Caco-2 (cell line): ENCODE measurements around the gene KRTAP6-1. TPM values are rescaled to one million over a fixed set of nuclear protein-coding genes. Genes with fewer than 3 reads are reported as not detected.

Experiments
- Bru-seq: library from RNA; stranded (reverse); fragments of 400-500 nt; gene quantifications from one replicate; lab custom pipeline; 2021; lab: Mats Ljungman, UMichigan
- BruChase-seq, 2 experiments: library from RNA; stranded (reverse); fragments of 400-500 nt; gene quantifications; one replicate each; lab custom pipeline; 2021; lab: Mats Ljungman, UMichigan
- BruUV-seq: library from RNA; stranded (reverse); fragments of 400-500 nt; replicated peaks from 2 replicates; lab custom pipeline; 2021; lab: Mats Ljungman, UMichigan
- CTCF ChIA-PET: fragments of 300-600 bp; sonication (Branson Sonifier 250); formaldehyde crosslinking; loops from one replicate; lab custom pipeline; 2022; ENCODE audit warnings: antibody characterized with exemption; lab: Charles Lee
- POLR2A ChIA-PET: fragments of 300-600 bp; sonication (Branson Sonifier 250); formaldehyde crosslinking; loops from one replicate; lab custom pipeline; 2022; ENCODE audit warnings: antibody characterized with exemption; lab: Charles Lee
- DNase-seq, 2 experiments: peaks; one replicate each; pipeline versions ENCODE4 v3.0.0 to v3.0.0-alpha.2; 2020 to 2022
- H3K27me3 ChIP-seq: replicated peaks from 2 replicates; pipeline ENCODE4 v1.6.0; 2011; ENCODE audit warnings: low read length; ENCODE audit not compliant: control insufficient read depth, insufficient read depth
- H3K36me3 ChIP-seq: 2 replicates; pipeline ENCODE4 v1.5.1; 2011; ENCODE audit warnings: low read length; ENCODE audit not compliant: control insufficient read depth, insufficient read depth
- H3K4me1 ChIP-seq: fragments of 250-450 bp; sonication (Bioruptor Pico); 2 replicates; pipeline ENCODE4 v1.5.1; 2020; ENCODE audit warnings: mild to moderate bottlenecking
- H3K4me3 ChIP-seq: 2 replicates; pipeline ENCODE4 v1.5.1; 2011; ENCODE audit warnings: low read depth, mild to moderate bottlenecking, control low read depth, low read length
- H3K9me3 ChIP-seq: fragments of 250-450 bp; sonication (Bioruptor Pico); 2 replicates; pipeline ENCODE4 v1.5.1; 2020; ENCODE audit warnings: mild to moderate bottlenecking, moderate library complexity
- H3K27ac Mint-ChIP-seq: one replicate; pipeline ENCODE4 v1.8.0; 2022; ENCODE audit warnings: mixed read lengths; ENCODE audit not compliant: unreplicated experiment
- H3K27me3 Mint-ChIP-seq: one replicate; pipeline ENCODE4 v1.8.0; 2022; ENCODE audit warnings: mixed read lengths; ENCODE audit not compliant: insufficient read depth, unreplicated experiment
- H3K36me3 Mint-ChIP-seq: one replicate; pipeline ENCODE4 v1.8.0; 2022; ENCODE audit warnings: mild to moderate bottlenecking, mixed read lengths; ENCODE audit not compliant: insufficient read depth, unreplicated experiment
- H3K4me1 Mint-ChIP-seq: one replicate; pipeline ENCODE4 v1.8.0; 2022; ENCODE audit warnings: low read depth, mixed read lengths; ENCODE audit not compliant: unreplicated experiment
- H3K4me3 Mint-ChIP-seq: one replicate; pipeline ENCODE4 v1.8.0; 2022; ENCODE audit warnings: mild to moderate bottlenecking, moderate library complexity, mixed read lengths; ENCODE audit not compliant: unreplicated experiment
- H3K9me3 Mint-ChIP-seq: one replicate; pipeline ENCODE4 v1.8.0; 2022; ENCODE audit warnings: mixed read lengths; ENCODE audit not compliant: unreplicated experiment
- intact Hi-C: fragments of 100-400 bp; cut with micrococcal nuclease; formaldehyde crosslinking; loops from one replicate; pipeline ENCODE4 v1.10.0; 2022; ENCODE audit not compliant: unreplicated experiment
- long read RNA-seq: library from polyadenylated mRNA; stranded (forward); transcript quantifications from one replicate; pipeline ENCODE4 v2.0.0, GENCODE V29; 2022
- total RNA-seq: library from RNA; stranded (reverse); gene quantifications from 2 replicates; pipeline ENCODE4 v1.2.3, GENCODE V29; 2022
- TF ChIP-seq, protein P1 (sequence below), 2 experiments: fragments of 200-600 bp in 1 of 2; IDR thresholded peaks; 1 replicate in 1 of 2; 2 replicates in 1 of 2; pipeline versions ENCODE4 v1.5.1 to v1.8.0; 2011 to 2022; ENCODE audit warnings: antibody characterized with exemption in 1 of 2, control low read depth in 1 of 2, inconsistent platforms in 1 of 2, low read depth in 1 of 2, low read length in 1 of 2, mild to moderate bottlenecking in 1 of 2, moderate library complexity in 1 of 2; ENCODE audit not compliant: insufficient read depth in 1 of 2, severe bottlenecking in 1 of 2, unreplicated experiment in 1 of 2

Gene KRTAP6-1, protein sequence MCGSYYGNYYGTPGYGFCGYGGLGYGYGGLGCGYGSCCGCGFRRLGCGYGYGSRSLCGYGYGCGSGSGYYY
- total RNA-seq (not detected in 2 replicates), Bru-seq, nascent RNA (not detected), BruChase-seq, experiment 1, labeled RNA remaining after a 2-hour chase (not detected), BruChase-seq, experiment 2, labeled RNA remaining after a 6-hour chase (not detected)
- long read RNA-seq, result 0 reads

DNA sequence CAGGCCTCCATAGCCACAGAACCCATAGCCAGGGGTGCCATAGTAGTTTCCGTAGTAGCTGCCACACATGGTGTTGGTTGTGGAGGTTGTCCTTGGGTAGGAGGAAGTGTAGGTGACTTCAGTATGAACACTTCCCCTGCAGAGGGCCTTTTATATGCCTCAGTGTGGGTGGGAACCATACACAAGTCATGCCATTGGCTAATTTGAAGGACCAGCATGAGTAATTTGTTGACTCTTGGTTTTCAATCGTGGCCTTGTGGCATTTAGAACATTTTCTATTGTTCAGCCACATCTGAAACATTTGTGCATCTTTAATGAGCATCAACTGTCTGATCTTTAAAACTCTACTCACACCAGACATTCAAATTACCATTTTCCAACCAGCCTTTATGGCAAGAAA, at the start of gene KRTAP6-1:
Gene KRTAP6-1, minus strand, starts transcription at position 95 of the 400 bp plus-strand sequence. Its CDS starts 26 bp downstream, at position 69.
- intact Hi-C loops, result no loop called here
- Histone ChIP-seq H3K27me3 (no peaks in the 10 kb centered on the region), H3K4me3 (no peak within 1 kb of the TSS), H3K36me3 (no peaks in the 10 kb centered on the region), H3K4me1 (no peaks in the 10 kb centered on the region), H3K9me3 (no peaks in the 10 kb centered on the region)
- no peak within 1 kb of the TSS for H3K27ac Mint-ChIP-seq
- CTCF ChIA-PET, result no interaction called here
- no peak within 1 kb of the TSS for H3K4me3 Mint-ChIP-seq
- TF ChIP-seq, protein P1, sequence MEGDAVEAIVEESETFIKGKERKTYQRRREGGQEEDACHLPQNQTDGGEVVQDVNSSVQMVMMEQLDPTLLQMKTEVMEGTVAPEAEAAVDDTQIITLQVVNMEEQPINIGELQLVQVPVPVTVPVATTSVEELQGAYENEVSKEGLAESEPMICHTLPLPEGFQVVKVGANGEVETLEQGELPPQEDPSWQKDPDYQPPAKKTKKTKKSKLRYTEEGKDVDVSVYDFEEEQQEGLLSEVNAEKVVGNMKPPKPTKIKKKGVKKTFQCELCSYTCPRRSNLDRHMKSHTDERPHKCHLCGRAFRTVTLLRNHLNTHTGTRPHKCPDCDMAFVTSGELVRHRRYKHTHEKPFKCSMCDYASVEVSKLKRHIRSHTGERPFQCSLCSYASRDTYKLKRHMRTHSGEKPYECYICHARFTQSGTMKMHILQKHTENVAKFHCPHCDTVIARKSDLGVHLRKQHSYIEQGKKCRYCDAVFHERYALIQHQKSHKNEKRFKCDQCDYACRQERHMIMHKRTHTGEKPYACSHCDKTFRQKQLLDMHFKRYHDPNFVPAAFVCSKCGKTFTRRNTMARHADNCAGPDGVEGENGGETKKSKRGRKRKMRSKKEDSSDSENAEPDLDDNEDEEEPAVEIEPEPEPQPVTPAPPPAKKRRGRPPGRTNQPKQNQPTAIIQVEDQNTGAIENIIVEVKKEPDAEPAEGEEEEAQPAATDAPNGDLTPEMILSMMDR (IDR thresholded peaks at IDR 0.05; ENCODE audit: insufficient read depth in 1 of 2, low read depth in 1 of 2, low read length in 1 of 2, severe bottlenecking in 1 of 2, unreplicated experiment in 1 of 2), result no peak
- H3K4me1 Mint-ChIP-seq, result no peaks in the 10 kb centered on the region
- BruUV-seq, result no TSS peak
- POLR2A ChIA-PET, result no interaction called here
- no peaks in the 10 kb centered on the region for H3K27me3 Mint-ChIP-seq
- DNase-seq, result no peak
- peaks cover 8% of the 10 kb centered on the region for H3K9me3 Mint-ChIP-seq
- no peaks in the 10 kb centered on the region for H3K36me3 Mint-ChIP-seq

- CTCF ChIA-PET, result no interaction called here
- DNase-seq, result no peak
- no peaks in the 10 kb centered on the region for H3K9me3 ChIP-seq
- H3K9me3 Mint-ChIP-seq, result no peaks in the 10 kb centered on the region
- H3K4me1 Mint-ChIP-seq, result no peaks in the 10 kb centered on the region
- H3K36me3 Mint-ChIP-seq, result no peaks in the 10 kb centered on the region
- no peak overlapping the region for H3K27ac Mint-ChIP-seq
- POLR2A ChIA-PET, result no interaction called here
- BruUV-seq, result no TSS peak
- H3K27me3 ChIP-seq, result no peaks in the 10 kb centered on the region
- intact Hi-C loops, result no loop called here
- no peaks in the 10 kb centered on the region for H3K4me1 ChIP-seq
- no peak overlapping the region for H3K4me3 Mint-ChIP-seq
- peaks cover 13% of the 10 kb centered on the region for H3K27me3 Mint-ChIP-seq
- TF ChIP-seq, protein P1 (IDR thresholded peaks at IDR 0.05; ENCODE audit: insufficient read depth in 1 of 2, low read depth in 1 of 2, low read length in 1 of 2, severe bottlenecking in 1 of 2, unreplicated experiment in 1 of 2), result no peak
- no peaks in the 10 kb centered on the region for H3K36me3 ChIP-seq
- H3K4me3 ChIP-seq, result no peak overlapping the region
These were observed 39.2 kb upstream of the KRTAP6-1 start for GRCh38 chr21:30652891-30653290.

DNA sequence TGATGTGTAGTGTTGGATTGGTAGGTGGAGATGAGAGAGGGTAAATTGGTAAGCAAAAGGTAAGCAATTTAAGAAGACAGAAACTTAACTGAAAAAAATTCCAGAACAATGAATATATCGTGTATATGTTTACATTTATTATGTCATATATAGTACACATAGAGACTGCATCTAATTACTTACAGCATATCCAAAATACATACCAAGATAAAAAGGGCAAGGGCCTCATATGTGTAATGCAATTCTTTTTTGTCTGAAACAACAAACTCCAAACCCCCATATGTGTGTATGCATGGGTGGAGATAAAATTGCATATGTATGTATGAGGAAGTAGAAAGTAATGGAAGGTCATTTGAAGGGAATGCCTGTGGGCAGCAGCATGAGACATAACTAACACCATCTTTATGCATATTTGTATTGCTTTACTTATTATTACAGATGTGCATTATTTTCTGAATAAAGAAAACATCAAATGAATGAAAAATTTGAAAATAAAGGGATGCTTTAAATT, 33.2 kb upstream of the KRTAP6-1 start:
- Mint-ChIP-seq H3K27ac (no peak overlapping the region), H3K36me3 (no peaks in the 10 kb centered on the region), H3K4me1 (no peaks in the 10 kb centered on the region), H3K27me3 (peaks cover 8% of the 10 kb centered on the region), H3K4me3 (no peak overlapping the region), H3K9me3 (no peaks in the 10 kb centered on the region)
- POLR2A ChIA-PET, result no interaction called here
- BruUV-seq, result no TSS peak
- CTCF ChIA-PET, result no interaction called here
- DNase-seq, result no peak
- intact Hi-C loops, result no loop called here
- Histone ChIP-seq H3K9me3 (no peaks in the 10 kb centered on the region), H3K4me1 (no peaks in the 10 kb centered on the region), H3K4me3 (no peak overlapping the region), H3K36me3 (no peaks in the 10 kb centered on the region), H3K27me3 (no peaks in the 10 kb centered on the region)
- TF ChIP-seq, protein P1 (IDR thresholded peaks at IDR 0.05; ENCODE audit: insufficient read depth in 1 of 2, low read depth in 1 of 2, low read length in 1 of 2, severe bottlenecking in 1 of 2, unreplicated experiment in 1 of 2), result no peak
